H1 (cell line): Measurements from ENCODE around the gene ENOX2. TPM values are rescaled to one million over a fixed set of nuclear protein-coding genes. Genes with fewer than 3 reads are reported as not detected.

ENCODE experiments used
- CTCF ChIA-PET: fragments of 300-600 bp; sonication (Branson Sonifier 250); formaldehyde crosslinking; loops from one replicate; lab custom pipeline; 2021; ENCODE audit not compliant: partially characterized antibody; lab: Charles Lee
- POLR2A ChIA-PET: fragments of 300-600 bp; sonication (Branson Sonifier 250); formaldehyde crosslinking; loops from one replicate; lab custom pipeline; 2021; ENCODE audit warnings: inconsistent platforms; ENCODE audit not compliant: partially characterized antibody; lab: Charles Lee
- DNase-seq, 2 experiments: peaks; one replicate each; pipeline versions ENCODE4 v3.0.0 to v3.0.0-alpha.2; 2010 to 2022; ENCODE audit warnings: low spot score in 2 of 2, low read depth in 1 of 2, mixed read lengths in 1 of 2
- FAIRE-seq: peaks from 2 replicates; lab custom pipeline; 2011; peaks lifted over from hg19 to GRCh38; lab: Jason Lieb, UNC
- H2AFZ ChIP-seq: 2 replicates; pipeline ENCODE4 v1.8.1; 2012; ENCODE audit warnings: low read length, inconsistent platforms
- H2AK5ac ChIP-seq: 2 replicates; pipeline ENCODE4 v1.6.1; 2013; ENCODE audit warnings: low read depth, low read length
- H2BK120ac ChIP-seq: replicated peaks from 2 replicates; pipeline ENCODE3; 2013; ENCODE audit warnings: low read depth, low read length, inconsistent platforms
- H2BK12ac ChIP-seq: 2 replicates; pipeline ENCODE4 v1.6.1; 2013; ENCODE audit warnings: low read depth, low read length
- H2BK15ac ChIP-seq: 2 replicates; pipeline ENCODE4 v1.6.1; 2013; ENCODE audit warnings: low read length
- H2BK20ac ChIP-seq: 2 replicates; pipeline ENCODE4 v1.6.1; 2013; ENCODE audit warnings: low read length
- H2BK5ac ChIP-seq: 2 replicates; pipeline ENCODE4 v1.6.1; 2013; ENCODE audit warnings: low read depth, low read length
- H3K14ac ChIP-seq: 2 replicates; pipeline ENCODE4 v1.6.1; 2013; ENCODE audit warnings: inconsistent platforms; ENCODE audit not compliant: insufficient read length
- H3K18ac ChIP-seq: 2 replicates; pipeline ENCODE4 v1.6.1; 2013; ENCODE audit warnings: low read length; ENCODE audit errors: extremely low read depth
- H3K23ac ChIP-seq: 2 replicates; pipeline ENCODE4 v1.6.1; 2013; ENCODE audit warnings: inconsistent platforms; ENCODE audit not compliant: insufficient read length
- H3K23me2 ChIP-seq: 2 replicates; pipeline ENCODE4 v1.6.1; 2013; ENCODE audit warnings: low read depth, low read length
- H3K27ac ChIP-seq: 2 replicates; pipeline ENCODE4 v1.6.1; 2011; ENCODE audit warnings: low read depth, low read length, inconsistent platforms
- H3K27me3 ChIP-seq, 4 experiments: replicated peaks in 1 of 4; 1 replicate in 1 of 4; 2 replicates in 3 of 4; pipeline versions ENCODE4 v1.6.1 to v1.8.1; 2011 to 2013; ENCODE audit warnings: low read length in 3 of 4, mild to moderate bottlenecking in 3 of 4, inconsistent platforms in 2 of 4, mixed read lengths in 2 of 4, moderate library complexity in 1 of 4; ENCODE audit not compliant: control insufficient read depth in 3 of 4, insufficient read depth in 3 of 4; ENCODE audit errors: extremely low read depth in 1 of 4
- H3K36me3 ChIP-seq, 4 experiments: 2 replicates each; pipeline versions ENCODE4 v1.6.1 to v1.8.1; 2011 to 2013; ENCODE audit warnings: mild to moderate bottlenecking in 4 of 4, low read length in 3 of 4, moderate library complexity in 2 of 4, control low read depth in 1 of 4, inconsistent platforms in 1 of 4; ENCODE audit not compliant: insufficient read depth in 4 of 4, control insufficient read depth in 2 of 4
- H3K4ac ChIP-seq: replicated peaks from 2 replicates; pipeline ENCODE3; 2013; ENCODE audit warnings: low read length, low read depth, mixed read lengths, inconsistent platforms; ENCODE audit not compliant: insufficient read length
- H3K4me1 ChIP-seq, 4 experiments: replicated peaks in 1 of 4; 1 replicate in 1 of 4; 2 replicates in 3 of 4; pipeline versions ENCODE4 v1.6.1 to v1.8.1; 2011 to 2013; ENCODE audit warnings: low read length in 3 of 4, inconsistent platforms in 2 of 4, mixed read lengths in 1 of 4; ENCODE audit not compliant: insufficient read depth in 4 of 4, control insufficient read depth in 3 of 4
- H3K4me2 ChIP-seq, 2 experiments: 2 replicates each; pipeline versions ENCODE4 v1.6.1 to v1.8.1; 2011 to 2013; ENCODE audit warnings: low read depth in 2 of 2, low read length in 2 of 2, control low read depth in 1 of 2, inconsistent platforms in 1 of 2, mild to moderate bottlenecking in 1 of 2; ENCODE audit not compliant: insufficient read depth in 1 of 2
- H3K4me3 ChIP-seq, 4 experiments: fragments of 200-600, 300-600 bp in 1 of 4; sonication (generic), shearing (Covaris generic), sonication (Bioruptor Twin) in 1 of 4; 2 replicates each; pipeline versions ENCODE4 v1.5.1 to v1.8.1; 2011 to 2016; ENCODE audit warnings: low read length in 4 of 4, low read depth in 3 of 4, control low read depth in 2 of 4, inconsistent platforms in 2 of 4, mild to moderate bottlenecking in 2 of 4, mixed read lengths in 1 of 4, moderate library complexity in 1 of 4; ENCODE audit not compliant: insufficient read depth in 2 of 4; ENCODE audit errors: extremely low read depth in 1 of 4
- H3K56ac ChIP-seq: replicated peaks from 2 replicates; pipeline ENCODE3; 2013; ENCODE audit warnings: low read depth, mild to moderate bottlenecking, mixed read lengths, low read length, inconsistent platforms; ENCODE audit not compliant: insufficient read length
- H3K79me1 ChIP-seq: 2 replicates; pipeline ENCODE4 v1.6.1; 2013; ENCODE audit warnings: low read depth, low read length, control low read depth
- H3K79me2 ChIP-seq, 2 experiments: 2 replicates each; pipeline versions ENCODE4 v1.6.1 to v1.8.1; 2012 to 2013; ENCODE audit warnings: low read length in 2 of 2, mild to moderate bottlenecking in 2 of 2, inconsistent platforms in 1 of 2; ENCODE audit not compliant: insufficient read depth in 2 of 2, control insufficient read depth in 1 of 2
- H3K9ac ChIP-seq, 4 experiments: replicated peaks in 1 of 4; 1 replicate in 1 of 4; 2 replicates in 3 of 4; pipeline versions ENCODE4 v1.6.1 to v1.8.1; 2011 to 2013; ENCODE audit warnings: low read depth in 3 of 4, low read length in 3 of 4, control low read depth in 2 of 4, mild to moderate bottlenecking in 2 of 4, moderate library complexity in 2 of 4, inconsistent platforms in 1 of 4; ENCODE audit errors: extremely low read depth in 1 of 4
- H3K9me3 ChIP-seq, 2 experiments: 2 replicates each; pipeline versions ENCODE4 v1.6.1 to v1.8.1; 2012 to 2013; ENCODE audit warnings: mild to moderate bottlenecking in 2 of 2, moderate library complexity in 2 of 2, control low read depth in 1 of 2, inconsistent platforms in 1 of 2, low read depth in 1 of 2, low read length in 1 of 2, mixed read lengths in 1 of 2; ENCODE audit not compliant: insufficient read depth in 2 of 2
- H4K20me1 ChIP-seq, 2 experiments: replicated peaks in 1 of 2; 2 replicates each; pipeline versions ENCODE3 to v1.8.1; 2011 to 2013; ENCODE audit warnings: inconsistent platforms in 2 of 2, low read length in 2 of 2, mild to moderate bottlenecking in 1 of 2; ENCODE audit not compliant: insufficient read depth in 2 of 2, control insufficient read depth in 1 of 2
- H4K5ac ChIP-seq: 2 replicates; pipeline ENCODE4 v1.6.1; 2013; ENCODE audit warnings: low read length, low read depth, mixed read lengths, inconsistent platforms; ENCODE audit not compliant: insufficient read length
- H4K8ac ChIP-seq: 2 replicates; pipeline ENCODE4 v1.8.0; 2013; ENCODE audit warnings: mild to moderate bottlenecking, moderate library complexity, low read length, inconsistent platforms; ENCODE audit not compliant: insufficient read depth; ENCODE audit errors: extremely low read depth
- H4K91ac ChIP-seq: replicated peaks from 2 replicates; pipeline ENCODE3; 2013; ENCODE audit warnings: low read length, mixed read lengths, inconsistent platforms; ENCODE audit not compliant: insufficient read length
- BCL11A ChIP-seq, 2 experiments: IDR thresholded peaks; one replicate each; pipeline ENCODE4 v1.6.1; 2011; ENCODE audit warnings: low read depth in 2 of 2, low read length in 2 of 2, mild to moderate bottlenecking in 2 of 2
- BRCA1 ChIP-seq: IDR thresholded peaks from 2 replicates; pipeline ENCODE4 v1.6.1; 2012; ENCODE audit warnings: low read depth, low read length, improper control_type of control experiment
- CBX8 ChIP-seq: fragments of 300-800, 300-1000 bp; sonication (generic); IDR thresholded peaks from 2 replicates; pipeline ENCODE4 v1.7.1; 2016; ENCODE audit warnings: low read depth, low read length, borderline replicate concordance
- CTBP2 ChIP-seq: IDR thresholded peaks from 2 replicates; pipeline ENCODE4 v1.7.0; 2011; ENCODE audit warnings: borderline replicate concordance, mild to moderate bottlenecking, moderate library complexity, mixed read lengths, low read length; ENCODE audit not compliant: insufficient read depth, insufficient read length
- E2F6 ChIP-seq: IDR thresholded peaks from 2 replicates; pipeline ENCODE4 v1.6.1; 2012; ENCODE audit warnings: inconsistent platforms
- EP300 ChIP-seq, 2 experiments: IDR thresholded peaks; 1 replicate in 1 of 2; 2 replicates in 1 of 2; pipeline ENCODE4 v1.6.1; 2011 to 2012; ENCODE audit warnings: low read depth in 2 of 2, low read length in 2 of 2, mild to moderate bottlenecking in 2 of 2, borderline replicate concordance in 1 of 2, inconsistent platforms in 1 of 2, moderate library complexity in 1 of 2
- MAFK ChIP-seq: IDR thresholded peaks from 2 replicates; pipeline ENCODE4 v1.6.1; 2012; ENCODE audit warnings: low read depth, mild to moderate bottlenecking, improper control_type of control experiment, low read length
- NANOG ChIP-seq: IDR thresholded peaks from 2 replicates; pipeline ENCODE4 v1.6.1; 2011; ENCODE audit warnings: low read length, low read depth, mild to moderate bottlenecking, inconsistent platforms; ENCODE audit not compliant: insufficient read depth, poor library complexity, severe bottlenecking
- SIX5 ChIP-seq: IDR thresholded peaks from 2 replicates; pipeline ENCODE4 v1.6.1; 2011; ENCODE audit warnings: mild to moderate bottlenecking, low read depth, low read length
- SP4 ChIP-seq: IDR thresholded peaks from 2 replicates; pipeline ENCODE4 v1.6.1; 2012; ENCODE audit warnings: low read length, inconsistent platforms
- SRF ChIP-seq: IDR thresholded peaks from 2 replicates; pipeline ENCODE4 v1.6.1; 2011; ENCODE audit warnings: mild to moderate bottlenecking, low read depth, low read length, moderate library complexity
- polyA plus RNA-seq, 7 experiments: library from polyadenylated mRNA; depleted of rRNA in 3 of 7; stranded (reverse) in 5 of 7; unstranded in 2 of 7; fragments of >200 nt in 5 of 7; fragments of 200-250 nt in 2 of 7; gene quantifications; 1 replicate in 5 of 7; 2 replicates in 1 of 7; 4 replicates in 1 of 7; pipeline versions ENCODE4 v1.2.1 to v1.2.3, GENCODE V29; 2011 to 2013; ENCODE audit warnings: missing spikeins in 2 of 7, mixed read lengths in 2 of 7
- total RNA-seq: library from RNA; stranded (reverse); fragmentation: NEBNext Ultra II Directional; extraction: Animal tissue kit (Norgen Biotek cat#: 25700); gene quantifications from 2 replicates; pipeline ENCODE4 v1.2.1, GENCODE V29; 2021
- TF ChIP-seq, protein P1 (sequence below), 3 experiments: IDR thresholded peaks; 1 replicate in 2 of 3; 2 replicates in 1 of 3; pipeline versions ENCODE4 v1.5.1 to v1.6.1; 2011; ENCODE audit warnings: low read length in 3 of 3, mild to moderate bottlenecking in 3 of 3, inconsistent platforms in 2 of 3, low read depth in 1 of 3, moderate library complexity in 1 of 3; ENCODE audit not compliant: insufficient read depth in 1 of 3; ENCODE audit errors: control extremely low read depth in 1 of 3

The ENOX2 gene
- total and polyA plus RNA-seq, 2 of the 8 experiments (the other 6 are each of a cell fraction or from before 2014, with no cell fraction given): 4.5 to 12.3 TPM

DNA sequence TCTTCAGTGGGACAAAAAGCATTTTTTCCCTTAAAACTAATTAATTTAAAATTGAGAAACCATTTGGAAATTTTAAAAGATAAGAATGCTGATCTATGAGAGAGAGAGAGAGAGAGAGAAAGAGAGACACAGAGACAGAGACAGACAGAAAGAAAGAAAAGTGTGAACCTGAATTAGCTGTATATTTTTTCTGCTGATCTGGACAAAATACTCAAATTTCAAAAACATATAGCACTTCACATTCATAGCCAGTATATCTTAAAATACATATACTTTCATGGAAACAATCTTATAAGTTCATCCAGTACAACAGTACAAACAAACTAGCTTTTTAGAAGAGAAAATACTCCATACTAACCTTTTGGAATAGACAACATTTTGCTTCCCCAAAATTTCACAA, 18.4 kb downstream of the ENOX2 start:
- Histone ChIP-seq H2BK120ac (no peak overlapping the region), H4K5ac (no peak overlapping the region), H3K4me3 (no peak overlapping the region), H3K23me2 (no peaks in the 10 kb centered on the region), H3K18ac (no peak overlapping the region), H2BK12ac (no peak overlapping the region), H3K4ac (no peak overlapping the region), H3K56ac (no peak overlapping the region), H3K4me1 (no peaks in the 10 kb centered on the region), H3K79me1 (no peaks in the 10 kb centered on the region), H4K8ac (no peak overlapping the region), H3K9ac (no peak overlapping the region), H3K27me3 (no peaks in the 10 kb centered on the region), H4K20me1 (no peaks in the 10 kb centered on the region), H3K9me3 (no peaks in the 10 kb centered on the region), H2AK5ac (no peak overlapping the region), H2AFZ (no peak overlapping the region), H3K4me2 (no peak overlapping the region), H2BK15ac (no peak overlapping the region), H3K79me2 (no peaks in the 10 kb centered on the region), H2BK20ac (no peak overlapping the region), H3K27ac (no peak overlapping the region), H2BK5ac (no peak overlapping the region), H3K14ac (no peak overlapping the region), H3K36me3 (no peaks in the 10 kb centered on the region), H3K23ac (no peak overlapping the region), H4K91ac (no peak overlapping the region)
- FAIRE-seq (peak; percentile 68), DNase-seq (no peak)
- CTCF ChIA-PET: no interaction called here
- POLR2A ChIA-PET: no interaction called here
- no peak for TF ChIP-seq BCL11A (IDR thresholded peaks at IDR 0.05; ENCODE audit: low read depth in 2 of 2, low read length in 2 of 2)
- no peak for TF ChIP-seq E2F6
- TF ChIP-seq BRCA1: no peak
- TF ChIP-seq CTBP2: no peak
- no peak for TF ChIP-seq SRF
- TF ChIP-seq EP300 (IDR thresholded peaks at IDR 0.05; ENCODE audit: borderline replicate concordance in 1 of 2, low read depth in 2 of 2, low read length in 2 of 2): no peak
- no peak for TF ChIP-seq NANOG
- TF ChIP-seq SIX5: no peak
- no peak for TF ChIP-seq CBX8
- TF ChIP-seq, protein P1, sequence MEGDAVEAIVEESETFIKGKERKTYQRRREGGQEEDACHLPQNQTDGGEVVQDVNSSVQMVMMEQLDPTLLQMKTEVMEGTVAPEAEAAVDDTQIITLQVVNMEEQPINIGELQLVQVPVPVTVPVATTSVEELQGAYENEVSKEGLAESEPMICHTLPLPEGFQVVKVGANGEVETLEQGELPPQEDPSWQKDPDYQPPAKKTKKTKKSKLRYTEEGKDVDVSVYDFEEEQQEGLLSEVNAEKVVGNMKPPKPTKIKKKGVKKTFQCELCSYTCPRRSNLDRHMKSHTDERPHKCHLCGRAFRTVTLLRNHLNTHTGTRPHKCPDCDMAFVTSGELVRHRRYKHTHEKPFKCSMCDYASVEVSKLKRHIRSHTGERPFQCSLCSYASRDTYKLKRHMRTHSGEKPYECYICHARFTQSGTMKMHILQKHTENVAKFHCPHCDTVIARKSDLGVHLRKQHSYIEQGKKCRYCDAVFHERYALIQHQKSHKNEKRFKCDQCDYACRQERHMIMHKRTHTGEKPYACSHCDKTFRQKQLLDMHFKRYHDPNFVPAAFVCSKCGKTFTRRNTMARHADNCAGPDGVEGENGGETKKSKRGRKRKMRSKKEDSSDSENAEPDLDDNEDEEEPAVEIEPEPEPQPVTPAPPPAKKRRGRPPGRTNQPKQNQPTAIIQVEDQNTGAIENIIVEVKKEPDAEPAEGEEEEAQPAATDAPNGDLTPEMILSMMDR (IDR thresholded peaks at IDR 0.05; ENCODE audit: control extremely low read depth in 1 of 3, insufficient read depth in 1 of 3, low read depth in 1 of 3, low read length in 3 of 3): no peak
- TF ChIP-seq MAFK: no peak
- TF ChIP-seq SP4: no peak
